ENCODE measurements around the gene OCSTAMP.

OCSTAMP gene

DNA sequence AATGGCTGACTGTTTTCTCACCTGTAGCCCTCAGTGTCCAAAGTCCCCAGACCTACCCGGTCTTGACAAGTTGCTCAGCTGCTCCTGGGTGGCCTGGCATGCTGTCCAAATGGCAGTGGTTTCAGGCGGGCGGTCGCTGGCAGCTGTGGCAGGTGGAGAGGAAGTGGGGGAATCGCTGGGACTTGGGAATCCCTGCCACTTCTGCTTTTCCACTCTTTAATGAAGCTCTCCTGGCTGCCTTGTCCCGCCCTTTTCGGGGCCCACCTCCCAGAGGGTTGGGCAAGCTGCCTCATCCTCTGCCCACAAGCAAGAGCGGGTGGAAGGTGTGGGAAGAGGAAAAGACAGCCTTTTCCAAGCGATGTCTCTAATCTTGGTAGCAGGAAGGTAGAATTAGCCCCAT lies at the start of gene OCSTAMP:
TSS of gene OCSTAMP (minus strand) at position 194 of the 400 bp plus-strand sequence. CDS start at position 100, 94 bp downstream.
- TF ChIP-seq CTCF (IDR thresholded peaks at IDR 0.05; ENCODE audit: insufficient read depth, missing control alignments): no peak
- DNase-seq (ENCODE audit: insufficient read length, low spot score): no peak
- FAIRE-seq: no peak

DNA sequence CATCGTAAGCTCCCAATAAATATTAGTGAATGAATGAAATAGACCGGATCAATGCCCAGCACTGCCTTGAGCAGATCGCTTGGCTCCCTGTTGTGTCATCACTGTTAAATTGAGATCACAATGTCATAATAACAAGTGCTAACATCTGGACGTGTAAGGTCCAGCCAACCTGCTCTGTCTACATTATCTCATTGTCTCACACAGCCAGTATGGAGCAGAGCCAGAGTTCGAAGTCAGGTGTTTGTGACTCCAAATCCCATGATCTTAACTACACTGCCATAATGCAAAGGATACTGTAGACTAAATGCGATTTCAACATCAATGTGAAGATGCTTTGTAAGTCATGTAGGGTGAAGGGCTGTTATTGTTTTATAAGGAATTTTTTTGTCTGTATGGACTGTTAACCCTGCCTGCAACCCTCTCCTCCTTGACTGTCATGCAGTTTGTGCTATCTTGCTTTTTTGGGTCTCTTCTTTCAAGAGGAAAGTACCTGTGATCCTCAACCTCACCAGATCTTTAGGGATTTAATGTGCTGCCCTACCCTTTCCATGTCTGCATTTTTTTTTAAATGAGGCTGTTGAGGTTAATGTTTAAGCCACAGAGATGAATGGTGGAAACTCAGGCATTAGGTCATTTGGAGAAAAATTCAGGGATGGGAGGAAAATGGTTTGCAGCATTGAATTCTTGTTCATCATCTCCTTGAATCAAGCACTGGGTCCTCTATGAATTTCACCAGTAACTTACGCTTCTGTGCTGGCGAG lies 49.0 kb upstream of the OCSTAMP start:
- TF ChIP-seq CTCF (IDR thresholded peaks at IDR 0.05; ENCODE audit: insufficient read depth, missing control alignments): no peak
- FAIRE-seq (no peak), DNase-seq (ENCODE audit: insufficient read length, low spot score) (no peak)

GRCh38 chr20:46595933-46596332 lies 45.5 kb upstream of the OCSTAMP start:
- no peak for TF ChIP-seq CTCF (IDR thresholded peaks at IDR 0.05; ENCODE audit: insufficient read depth, missing control alignments)
- FAIRE-seq: no peak
- no peak for DNase-seq (ENCODE audit: insufficient read length, low spot score)

- FAIRE-seq (no peak), DNase-seq (ENCODE audit: insufficient read length, low spot score) (no peak)
- no peak for TF ChIP-seq CTCF (IDR thresholded peaks at IDR 0.05; ENCODE audit: insufficient read depth, missing control alignments)
Observed at GRCh38 chr20:46594725-46595124, 44.3 kb upstream of the OCSTAMP start.

DNA sequence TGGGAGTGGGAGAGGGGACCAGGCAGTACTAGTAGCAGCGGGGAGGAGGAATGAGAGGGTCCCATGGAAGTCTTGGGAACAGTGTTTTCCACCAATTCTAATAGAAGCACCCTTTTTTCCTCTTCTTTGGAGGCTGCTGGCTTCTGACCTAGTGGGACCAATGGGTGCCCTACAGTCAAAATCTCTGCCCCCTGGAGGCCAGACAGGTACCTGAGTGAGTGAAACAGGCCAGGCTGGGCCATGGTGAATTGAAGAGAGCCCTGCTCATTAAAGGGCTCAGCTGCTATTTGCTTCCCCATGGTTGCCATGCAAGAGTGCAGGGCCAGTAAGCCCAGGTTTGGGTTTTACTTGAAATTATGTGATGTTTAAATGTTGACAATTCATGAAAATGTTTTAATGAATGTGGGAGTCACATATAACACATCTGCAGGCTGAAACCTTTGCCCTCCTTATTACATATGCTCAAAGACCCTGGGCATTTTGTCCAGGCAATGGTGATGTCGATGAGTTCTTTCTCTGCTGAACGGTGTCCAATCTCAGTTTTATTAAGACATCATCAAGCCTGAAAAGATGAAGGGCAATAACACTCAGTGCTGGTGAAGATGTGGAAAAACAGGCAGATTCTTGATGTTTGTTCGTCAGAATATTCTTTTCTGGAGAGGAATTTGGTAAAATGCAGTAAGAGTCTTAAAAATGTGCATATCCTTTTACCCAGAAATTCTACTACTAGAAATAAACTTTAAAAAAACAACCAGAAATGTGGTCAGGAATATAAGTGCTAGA lies 42.3 kb upstream of the OCSTAMP start:
- DNase-seq (ENCODE audit: insufficient read length, low spot score) (no peak), FAIRE-seq (no peak)
- TF ChIP-seq CTCF (IDR thresholded peaks at IDR 0.05; ENCODE audit: insufficient read depth, missing control alignments): no peak

GRCh38 chr20:46590443-46590842 lies 40.0 kb upstream of the OCSTAMP start:
- no peak for DNase-seq (ENCODE audit: insufficient read length, low spot score)
- TF ChIP-seq CTCF (IDR thresholded peaks at IDR 0.05; ENCODE audit: insufficient read depth, missing control alignments): no peak
- FAIRE-seq: no peak
